Measurements from ENCODE around the gene KLHL35.
A peak's percentile ranks its signal among the peaks of the same experiment; 100 is the strongest.

Gene KLHL35

GRCh38 chr11:75469785-75470405 is 36.9 kb upstream of the KLHL35 start:
- no peak for DNase-seq (ENCODE audit: low read depth)

- DNase-seq (ENCODE audit: low read depth), result no peak
Measured at GRCh38 chr11:75468534-75469340, 35.7 kb upstream of the KLHL35 start.

- no peak for DNase-seq (ENCODE audit: low read depth)
Measured at GRCh38 chr11:75467881-75468280, 34.9 kb upstream of the KLHL35 start.

- DNase-seq (ENCODE audit: low read depth), result no peak
Measured at GRCh38 chr11:75467311-75467710, 34.3 kb upstream of the KLHL35 start.

- no peak for DNase-seq (ENCODE audit: low read depth)
Measured at GRCh38 chr11:75465701-75466531, 32.9 kb upstream of the KLHL35 start.

- DNase-seq (ENCODE audit: low read depth), result no peak
Measured at GRCh38 chr11:75463106-75463774, 30.2 kb upstream of the KLHL35 start.

GRCh38 chr11:75462117-75462653 is 29.2 kb upstream of the KLHL35 start:
- DNase-seq (ENCODE audit: low read depth), result no peak

GRCh38 chr11:75461151-75461550 is 28.1 kb upstream of the KLHL35 start:
- DNase-seq (ENCODE audit: low read depth), result peak; percentile 29

- DNase-seq (ENCODE audit: low read depth), result no peak
Measured at GRCh38 chr11:75456596-75457183, 23.7 kb upstream of the KLHL35 start.

- no peak for DNase-seq (ENCODE audit: low read depth)
Measured at GRCh38 chr11:75454987-75455386, 22.0 kb upstream of the KLHL35 start.

- DNase-seq (ENCODE audit: low read depth), result peak; percentile 74
Measured at GRCh38 chr11:75453916-75454655, 21.1 kb upstream of the KLHL35 start.

GRCh38 chr11:75450826-75451821 is 18.1 kb upstream of the KLHL35 start:
- no peak for DNase-seq (ENCODE audit: low read depth)

- DNase-seq (ENCODE audit: low read depth), result no peak
Measured at GRCh38 chr11:75450236-75450635, 17.2 kb upstream of the KLHL35 start.

GRCh38 chr11:75449776-75450175 is 16.8 kb upstream of the KLHL35 start:
- no peak for DNase-seq (ENCODE audit: low read depth)

- DNase-seq (ENCODE audit: low read depth), result no peak
Measured at GRCh38 chr11:75449271-75449670, 16.3 kb upstream of the KLHL35 start.

GRCh38 chr11:75447415-75447814 is 14.4 kb upstream of the KLHL35 start:
- no peak for DNase-seq (ENCODE audit: low read depth)

GRCh38 chr11:75445315-75445953 is 12.4 kb upstream of the KLHL35 start:
- peak; percentile 14 for DNase-seq (ENCODE audit: low read depth)

GRCh38 chr11:75443043-75443442 is 10.0 kb upstream of the KLHL35 start:
- DNase-seq (ENCODE audit: low read depth), result no peak
